Measurements from ENCODE around the gene EPC2.
"Not testable (repeated sequence)": the region's sequence is repeated elsewhere in the genome, so short reads cannot be mapped to it uniquely, and the experiment has no call there.

The EPC2 gene

DNA sequence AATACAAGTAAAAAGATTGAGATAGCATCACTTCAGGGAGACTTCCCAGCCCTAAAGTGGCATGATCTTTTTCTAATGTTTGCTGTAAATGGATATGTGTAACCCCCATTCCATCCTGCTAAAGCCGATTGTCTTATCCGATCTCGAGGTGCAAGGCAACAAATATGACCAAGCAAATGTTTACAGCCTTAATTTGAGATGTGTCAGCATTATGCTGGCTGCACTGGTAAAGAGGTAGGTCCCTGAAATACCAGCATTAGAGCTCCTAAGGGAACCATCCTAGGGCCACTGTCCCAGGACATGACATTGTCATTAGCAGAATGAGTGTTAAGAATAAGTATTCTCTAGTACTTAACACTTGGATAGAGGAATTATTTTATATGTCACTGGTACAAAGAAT is 108.4 kb downstream of the EPC2 start:
- TF ChIP-seq, protein P1, sequence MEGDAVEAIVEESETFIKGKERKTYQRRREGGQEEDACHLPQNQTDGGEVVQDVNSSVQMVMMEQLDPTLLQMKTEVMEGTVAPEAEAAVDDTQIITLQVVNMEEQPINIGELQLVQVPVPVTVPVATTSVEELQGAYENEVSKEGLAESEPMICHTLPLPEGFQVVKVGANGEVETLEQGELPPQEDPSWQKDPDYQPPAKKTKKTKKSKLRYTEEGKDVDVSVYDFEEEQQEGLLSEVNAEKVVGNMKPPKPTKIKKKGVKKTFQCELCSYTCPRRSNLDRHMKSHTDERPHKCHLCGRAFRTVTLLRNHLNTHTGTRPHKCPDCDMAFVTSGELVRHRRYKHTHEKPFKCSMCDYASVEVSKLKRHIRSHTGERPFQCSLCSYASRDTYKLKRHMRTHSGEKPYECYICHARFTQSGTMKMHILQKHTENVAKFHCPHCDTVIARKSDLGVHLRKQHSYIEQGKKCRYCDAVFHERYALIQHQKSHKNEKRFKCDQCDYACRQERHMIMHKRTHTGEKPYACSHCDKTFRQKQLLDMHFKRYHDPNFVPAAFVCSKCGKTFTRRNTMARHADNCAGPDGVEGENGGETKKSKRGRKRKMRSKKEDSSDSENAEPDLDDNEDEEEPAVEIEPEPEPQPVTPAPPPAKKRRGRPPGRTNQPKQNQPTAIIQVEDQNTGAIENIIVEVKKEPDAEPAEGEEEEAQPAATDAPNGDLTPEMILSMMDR (conservative IDR thresholded peaks at IDR 0.05), result no peak
- no peak for TF ChIP-seq ZFX (IDR thresholded peaks at IDR 0.05)
- no peak overlapping the region for H3K27ac ChIP-seq

DNA sequence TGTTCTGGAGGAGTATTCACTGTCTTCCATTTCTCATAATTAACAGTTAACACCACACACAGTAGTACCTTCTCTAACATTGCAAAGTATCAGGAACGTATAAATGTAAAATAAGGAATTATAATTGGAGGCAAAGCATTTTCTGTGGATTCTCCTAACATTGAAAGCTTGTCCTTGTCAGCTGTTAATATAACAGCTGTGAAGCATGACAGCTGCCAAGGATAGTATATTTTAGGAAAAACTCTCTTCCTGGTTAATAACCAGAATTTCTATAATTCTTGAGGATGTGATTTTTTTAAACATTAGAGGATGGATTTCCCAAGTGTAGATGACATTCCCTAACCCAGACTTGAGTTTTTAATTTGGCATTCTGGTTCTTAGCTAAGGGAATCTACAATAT is 110.3 kb downstream of the EPC2 start:
- TF ChIP-seq, protein P1 (conservative IDR thresholded peaks at IDR 0.05), result no peak
- TF ChIP-seq ZFX (IDR thresholded peaks at IDR 0.05), result no peak
- no peak overlapping the region for H3K27ac ChIP-seq

DNA sequence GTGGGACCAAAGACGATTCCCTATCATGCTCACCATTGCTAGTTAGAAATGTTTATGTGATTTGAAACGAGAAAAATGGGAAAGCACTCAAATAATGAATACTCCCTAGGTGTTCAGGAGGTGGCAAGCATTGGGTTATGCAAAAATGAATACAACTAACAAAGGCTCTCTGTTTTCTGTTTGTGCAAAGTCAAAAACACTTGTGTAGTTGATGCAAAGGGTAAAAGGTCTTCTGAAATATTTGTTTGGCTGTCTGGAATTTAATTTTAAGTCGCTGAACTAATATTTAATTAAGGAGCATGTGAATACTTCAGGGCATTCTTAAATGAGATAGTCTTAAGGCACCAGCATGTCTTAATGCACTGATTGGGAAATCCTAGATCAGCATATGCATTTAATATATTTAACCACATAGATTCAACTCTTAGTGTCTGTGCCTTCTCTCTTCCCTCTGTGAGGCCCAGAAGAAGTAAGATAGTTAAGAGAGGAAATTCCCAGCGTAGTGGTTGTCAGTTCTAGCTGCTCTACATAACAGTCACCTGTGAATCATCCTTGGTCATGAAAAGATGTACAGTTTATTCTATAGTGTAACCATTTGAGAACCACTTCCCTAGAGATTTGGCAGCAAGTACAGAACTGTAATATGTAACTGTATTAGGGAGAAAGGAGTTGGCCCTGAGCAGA is 111.9 kb downstream of the EPC2 start:
- H3K27ac ChIP-seq, result no peak overlapping the region
- no peak for TF ChIP-seq ZFX (IDR thresholded peaks at IDR 0.05)
- TF ChIP-seq, protein P1 (conservative IDR thresholded peaks at IDR 0.05), result no peak

DNA sequence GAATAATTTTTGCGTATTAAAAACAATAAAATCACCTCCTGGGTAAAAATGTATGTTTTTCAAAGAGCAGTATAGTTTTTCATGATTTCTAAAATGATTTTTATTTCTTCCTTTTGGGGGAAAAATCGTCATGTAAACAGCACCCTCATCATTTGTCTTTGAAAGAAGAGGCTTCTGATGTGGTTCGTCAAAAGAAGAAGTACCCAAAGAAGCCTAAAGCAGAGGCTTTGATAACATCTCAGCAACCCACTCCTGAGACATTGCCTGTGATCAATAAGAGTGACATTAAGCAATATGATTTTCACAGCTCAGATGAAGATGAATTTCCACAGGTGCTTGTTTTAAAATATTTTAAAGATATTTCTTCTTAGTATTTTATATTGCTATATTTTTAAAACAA is 120.3 kb downstream of the EPC2 start:
- no peak overlapping the region for H3K27ac ChIP-seq
- TF ChIP-seq, protein P1 (conservative IDR thresholded peaks at IDR 0.05), result no peak
- no peak for TF ChIP-seq ZFX (IDR thresholded peaks at IDR 0.05)

DNA sequence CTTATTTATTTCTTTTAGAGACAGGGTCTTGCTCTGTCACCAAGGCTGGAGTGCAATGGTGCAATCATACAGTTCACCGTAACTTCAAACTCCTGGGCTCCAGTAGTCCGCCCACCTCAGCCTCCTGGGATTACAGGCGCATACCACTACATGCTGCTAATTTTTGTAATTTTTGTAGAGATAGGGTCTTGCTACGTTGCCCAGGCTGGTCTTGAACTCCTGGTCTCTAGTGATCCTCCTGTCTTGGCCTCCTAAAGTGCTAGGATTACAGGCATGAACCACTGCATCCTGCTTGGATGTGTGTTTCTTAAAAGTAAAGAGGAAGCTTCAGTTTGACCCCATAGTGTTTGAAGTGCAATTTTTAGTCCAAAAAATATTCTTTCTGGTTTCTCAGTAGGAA is 125.5 kb downstream of the EPC2 start:
- no peak overlapping the region for H3K27ac ChIP-seq
- no peak for TF ChIP-seq ZFX (IDR thresholded peaks at IDR 0.05)
- TF ChIP-seq, protein P1 (conservative IDR thresholded peaks at IDR 0.05), result no peak

DNA sequence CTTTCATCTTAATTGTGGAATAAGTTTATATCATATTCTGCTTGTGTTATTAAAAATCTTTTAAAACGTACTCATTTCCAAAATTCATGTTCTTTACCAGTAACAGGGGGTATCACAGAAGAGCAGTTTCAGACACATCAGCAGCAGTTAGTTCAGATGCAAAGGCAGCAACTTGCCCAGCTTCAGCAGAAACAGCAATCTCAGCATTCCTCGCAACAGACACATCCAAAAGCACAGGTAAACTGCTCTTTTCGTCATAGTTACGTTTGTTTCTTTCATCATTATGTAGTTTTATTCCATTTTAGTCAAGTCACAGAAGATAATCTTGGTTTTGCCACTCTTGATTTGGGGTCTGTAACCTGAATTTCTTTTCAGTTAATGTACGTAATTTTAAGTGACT is 137.0 kb downstream of the EPC2 start:
- TF ChIP-seq ZFX (IDR thresholded peaks at IDR 0.05), result no peak
- TF ChIP-seq, protein P1 (conservative IDR thresholded peaks at IDR 0.05), result no peak
- H3K27ac ChIP-seq, result no peak overlapping the region

DNA sequence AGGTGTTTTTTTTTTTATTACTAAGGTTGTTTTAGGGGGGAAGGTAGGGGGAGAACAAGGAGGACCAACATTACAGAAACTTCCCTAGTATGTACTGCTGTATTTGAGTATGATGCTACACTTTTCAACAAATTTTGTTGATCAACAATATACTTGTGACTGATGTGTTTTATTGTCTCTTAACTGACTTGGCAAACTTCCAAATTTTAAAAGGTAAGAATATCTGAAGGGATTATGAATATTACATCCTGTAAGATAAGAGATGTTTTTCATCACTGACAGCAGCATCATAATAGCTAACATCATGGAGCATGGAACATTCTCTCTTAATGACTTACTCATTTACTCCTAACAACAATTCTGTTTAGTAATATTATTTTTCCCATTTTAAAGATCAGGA is 144.5 kb downstream of the EPC2 start:
- no peak overlapping the region for H3K27ac ChIP-seq
- TF ChIP-seq, protein P1 (conservative IDR thresholded peaks at IDR 0.05), result no peak

DNA sequence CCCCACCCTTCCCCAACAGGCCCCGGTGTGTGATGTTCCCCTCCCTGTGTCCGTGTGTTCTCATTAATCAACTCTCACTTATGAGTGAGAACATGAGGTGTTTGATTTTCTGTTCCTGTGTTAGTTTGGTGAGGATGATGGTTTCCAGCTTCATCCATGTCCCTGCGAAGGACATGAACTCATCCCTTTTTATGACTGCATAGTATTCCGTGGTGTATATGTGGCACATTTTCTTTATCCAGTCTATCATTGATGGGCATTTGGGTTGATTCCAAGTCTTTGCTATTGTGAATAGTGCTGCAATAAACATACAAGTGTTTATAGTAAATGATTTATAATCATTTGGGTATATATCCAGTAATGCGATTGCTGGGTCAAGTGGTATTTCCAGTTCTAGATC is 145.6 kb downstream of the EPC2 start:
- H3K27ac ChIP-seq, result not testable (repeated sequence)

All from C4-2B (cell line).